Thoracic aorta (tissue), 2 donors: ENCODE measurements around the gene LYST. TPM values are rescaled to one million over a fixed set of nuclear protein-coding genes. Genes with fewer than 3 reads are reported as not detected.

Source experiments
- ATAC-seq: fragments of 150-250 bp; one replicate; pipeline ENCODE4 v1.8.0; 2017; ENCODE audit warnings: low read depth; ENCODE audit not compliant: insufficient number of reproducible peaks, low FRiP score
- DNase-seq: peaks from one replicate; pipeline ENCODE4 v3.0.0-alpha.2; 2020; ENCODE audit warnings: low spot score
- H3K27ac ChIP-seq, 2 donors: fragments of 200-600 bp; sonication (generic); 1 replicate in 1 of 2; 2 replicates in 1 of 2; pipeline ENCODE4 v1.5.1; 2016; ENCODE audit warnings: mild to moderate bottlenecking in 2 of 2, moderate library complexity in 2 of 2
- H3K27me3 ChIP-seq: fragments of 200-600 bp; sonication (generic); replicated peaks from 2 replicates; pipeline ENCODE4 v1.6.0; 2016; ENCODE audit warnings: mild to moderate bottlenecking; ENCODE audit not compliant: insufficient read depth
- H3K36me3 ChIP-seq: fragments of 200-600 bp; sonication (generic); one replicate; pipeline ENCODE4 v1.5.1; 2016
- H3K4me1 ChIP-seq, 2 donors: fragments of 200-600 bp; sonication (generic); 1 replicate in 1 of 2; 2 replicates in 1 of 2; pipeline versions ENCODE4 v1.5.1 to v1.6.0; 2016; ENCODE audit warnings: low read depth in 2 of 2, mild to moderate bottlenecking in 1 of 2; ENCODE audit not compliant: control insufficient read depth in 1 of 2
- H3K4me3 ChIP-seq: fragments of 200-600 bp; sonication (generic); 2 replicates; pipeline ENCODE4 v1.5.1; 2016; ENCODE audit warnings: mild to moderate bottlenecking
- H3K9me3 ChIP-seq: fragments of 200-600 bp; sonication (generic); 2 replicates; pipeline ENCODE4 v1.5.1; 2016
- CTCF ChIP-seq: fragments of 200-600 bp; sonication (generic); IDR thresholded peaks from one replicate; pipeline ENCODE4 v1.5.1; 2019; ENCODE audit warnings: antibody characterized with exemption
- total RNA-seq, 2 donors: library from RNA; depleted of rRNA; stranded (reverse); fragments of >200 nt; gene quantifications; one replicate each; pipeline versions ENCODE4 v1.1.0 to v1.2.3, GENCODE V29; 2016

The LYST gene
- total RNA-seq, 2 donors from 2014 or later, result 32.5 to 32.8 TPM

DNA sequence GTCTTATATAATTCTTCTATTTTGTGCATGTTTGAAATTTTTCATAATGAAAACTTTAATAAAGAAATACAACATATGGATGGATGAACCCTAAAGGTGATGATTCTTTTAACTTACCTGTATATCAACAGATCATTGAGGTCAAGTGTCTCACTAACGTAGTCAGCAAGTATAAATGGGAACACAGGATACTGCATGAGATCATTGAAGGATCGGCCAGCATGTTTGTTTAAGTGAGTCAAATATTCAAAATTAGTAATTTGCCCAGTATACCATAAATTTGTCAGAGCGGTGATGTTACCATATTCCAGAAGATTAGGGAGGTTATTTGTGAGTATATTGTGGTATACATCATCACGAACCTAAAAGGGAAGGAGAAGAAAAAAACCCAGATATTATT lies 146.2 kb downstream of the LYST start:
- no peak for TF ChIP-seq CTCF
- Histone ChIP-seq H3K4me1 (no peaks in the 10 kb centered on the region), H3K36me3 (peaks cover 39% of the 10 kb centered on the region), H3K27ac (no peak overlapping the region), H3K27me3 (no peaks in the 10 kb centered on the region), H3K9me3 (no peaks in the 10 kb centered on the region), H3K4me3 (no peak overlapping the region)
- DNase-seq (no peak), ATAC-seq (no peak)

DNA sequence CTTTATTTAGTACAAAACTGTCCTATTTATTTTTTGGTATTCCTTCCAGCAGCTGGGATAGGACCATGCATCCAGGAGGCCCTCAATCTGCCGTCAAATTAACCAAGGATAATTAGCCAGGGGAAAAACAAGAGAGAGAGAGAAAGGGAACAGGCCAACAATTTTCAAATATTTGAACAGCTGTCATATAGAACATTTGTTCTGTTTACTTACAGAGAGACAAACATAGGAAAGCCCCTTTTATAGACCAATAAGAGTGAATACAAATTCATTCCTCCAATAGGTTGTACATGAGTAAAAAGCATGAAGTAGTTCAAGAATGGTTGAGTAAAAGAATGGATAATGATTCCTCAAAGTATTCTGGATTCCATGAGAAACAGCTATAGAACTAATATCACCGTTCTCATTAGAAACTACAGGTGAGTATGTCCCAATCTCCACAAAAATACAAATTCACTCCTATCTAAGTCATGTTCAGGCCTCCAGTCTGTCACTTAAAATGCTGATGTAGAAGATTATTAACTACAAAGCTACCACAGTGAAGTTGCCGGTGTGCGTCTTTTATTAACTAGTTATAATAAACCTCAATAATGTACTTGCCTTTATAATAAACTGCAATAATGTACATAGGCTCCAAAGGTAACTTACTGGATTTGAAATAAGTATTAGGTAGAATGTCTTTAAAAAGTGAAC lies 152.4 kb downstream of the LYST start:
- Histone ChIP-seq H3K9me3 (no peaks in the 10 kb centered on the region), H3K4me1 (no peaks in the 10 kb centered on the region), H3K27me3 (no peaks in the 10 kb centered on the region), H3K4me3 (no peak overlapping the region), H3K36me3 (peaks cover 13% of the 10 kb centered on the region), H3K27ac (no peak overlapping the region)
- DNase-seq (no peak), ATAC-seq (no peak)
- no peak for TF ChIP-seq CTCF

- Histone ChIP-seq H3K4me1 (no peaks in the 10 kb centered on the region), H3K4me3 (no peak overlapping the region), H3K27ac (no peak overlapping the region), H3K9me3 (no peaks in the 10 kb centered on the region), H3K36me3 (peaks cover 23% of the 10 kb centered on the region), H3K27me3 (no peaks in the 10 kb centered on the region)
- no peak for TF ChIP-seq CTCF
- ATAC-seq (no peak), DNase-seq (no peak)
Measured at GRCh38 chr1:235712812-235713211, 153.9 kb downstream of the LYST start.

- H3K4me1 ChIP-seq, result no peaks in the 10 kb centered on the region
- no peak for TF ChIP-seq CTCF
- H3K4me3 ChIP-seq, result no peak overlapping the region
- no peak overlapping the region for H3K27ac ChIP-seq
- no peaks in the 10 kb centered on the region for H3K9me3 ChIP-seq
- H3K36me3 ChIP-seq, result peaks cover 15% of the 10 kb centered on the region
- DNase-seq, result no peak
- no peaks in the 10 kb centered on the region for H3K27me3 ChIP-seq
- no peak for ATAC-seq
Measured at GRCh38 chr1:235710687-235711086, 156.0 kb downstream of the LYST start.

- no peak for TF ChIP-seq CTCF
- ATAC-seq (no peak), DNase-seq (no peak)
- Histone ChIP-seq H3K36me3 (peaks cover 15% of the 10 kb centered on the region), H3K9me3 (no peaks in the 10 kb centered on the region), H3K27me3 (no peaks in the 10 kb centered on the region), H3K4me3 (no peak overlapping the region), H3K4me1 (no peaks in the 10 kb centered on the region), H3K27ac (no peak overlapping the region)
Measured at GRCh38 chr1:235709018-235709417, 157.7 kb downstream of the LYST start.
